K562 (cell line): ENCODE results near the gene SLC27A6. TPM values are rescaled to one million over a fixed set of nuclear protein-coding genes. Genes with fewer than 3 reads are reported as not detected.
A peak's percentile ranks its signal among the peaks of the same experiment; 100 is the strongest.

Experiments used
- ARID2 ChIP-seq: fragments of 450-650 bp; IDR thresholded peaks from 2 replicates; pipeline ENCODE4 v1.6.1; 2017; ENCODE audit warnings: antibody characterized with exemption, mild to moderate bottlenecking
- BACH1 ChIP-seq: fragments of 200-800 bp; sonication (Bioruptor generic); IDR thresholded peaks from 2 replicates; pipeline ENCODE4 v1.6.1; 2016; ENCODE audit warnings: missing genetic modification characterization, missing compliant biosample characterization
- BHLHE40 ChIP-seq: IDR thresholded peaks from 2 replicates; pipeline ENCODE4 v1.6.1; 2011; ENCODE audit warnings: low read length, improper control_type of control experiment
- CEBPG ChIP-seq, 3 experiments: fragments of 200-800 bp in 1 of 3; sonication (Bioruptor generic) in 1 of 3; sonication (generic) in 1 of 3; formaldehyde crosslinking in 1 of 3; IDR thresholded peaks in 2 of 3; conservative IDR thresholded peaks in 1 of 3; 2 replicates each; pipeline versions ENCODE4 v1.6.1 to v1.8.0; 2016 to 2022; ENCODE audit warnings: missing compliant biosample characterization in 2 of 3, missing genetic modification characterization in 2 of 3, mild to moderate bottlenecking in 1 of 3, missing genetic modification reagents in 1 of 3
- COPS2 ChIP-seq: fragments of 450-650 bp; conservative IDR thresholded peaks from 2 replicates; pipeline ENCODE4 v1.6.1; 2016; ENCODE audit warnings: mild to moderate bottlenecking, moderate library complexity
- CREM ChIP-seq: IDR thresholded peaks from 2 replicates; pipeline ENCODE4 v1.6.1; 2014; ENCODE audit warnings: antibody characterized with exemption, low read depth
- CXXC5 ChIP-seq: fragments of 250-450 bp; sonication (Bioruptor Pico); IDR thresholded peaks from 2 replicates; pipeline ENCODE4 v1.8.0; 2022; ENCODE audit warnings: inconsistent platforms, mild to moderate bottlenecking, moderate library complexity
- DMBX1 ChIP-seq: fragments of 250-450 bp; sonication (Bioruptor Pico); IDR thresholded peaks from 2 replicates; pipeline ENCODE4 v1.8.0; 2022; ENCODE audit warnings: inconsistent platforms, mild to moderate bottlenecking, moderate library complexity, borderline replicate concordance
- DPF2 ChIP-seq: fragments of 450-650 bp; IDR thresholded peaks from 2 replicates; pipeline ENCODE4 v1.6.1; 2016
- EP300 ChIP-seq: IDR thresholded peaks from 2 replicates; pipeline ENCODE4 v1.6.1; 2012; ENCODE audit warnings: low read length, improper control_type of control experiment
- EP400 ChIP-seq: fragments of 450-650 bp; IDR thresholded peaks from 2 replicates; pipeline ENCODE4 v1.6.1; 2017; ENCODE audit warnings: antibody characterized with exemption, mild to moderate bottlenecking, moderate library complexity
- ETV1 ChIP-seq: fragments of 450-650 bp; conservative IDR thresholded peaks from 2 replicates; pipeline ENCODE4 v1.6.1; 2016; ENCODE audit warnings: missing genetic modification characterization, control low read depth, low read depth, missing compliant biosample characterization
- FOXA1 ChIP-seq: fragments of 450-650 bp; IDR thresholded peaks from 2 replicates; pipeline ENCODE4 v1.6.1; 2016; ENCODE audit warnings: mild to moderate bottlenecking, borderline replicate concordance
- GABPB2 ChIP-seq: fragments of 250-450 bp; sonication (Bioruptor Pico); conservative IDR thresholded peaks from 2 replicates; pipeline ENCODE4 v1.5.1; 2021; ENCODE audit warnings: mild to moderate bottlenecking
- HDGF ChIP-seq: fragments of 450-650 bp; IDR thresholded peaks from 2 replicates; pipeline ENCODE4 v1.6.1; 2016
- MAZ ChIP-seq, 2 experiments: fragments of 450-650 bp in 1 of 2; sonication (generic) in 1 of 2; formaldehyde crosslinking; IDR thresholded peaks in 1 of 2; conservative IDR thresholded peaks in 1 of 2; 2 replicates each; pipeline versions ENCODE4 v1.4.0 to v1.5.0; 2020; ENCODE audit warnings: mild to moderate bottlenecking in 1 of 2, missing genetic modification reagents in 1 of 2
- MYC ChIP-seq, 2 experiments: fragments of 250-450 bp in 1 of 2; sonication (Bioruptor Pico) in 1 of 2; IDR thresholded peaks; 2 replicates each; pipeline versions ENCODE4 v1.5.1 to v1.6.1; 2012 to 2021; ENCODE audit warnings: low read depth in 2 of 2, borderline replicate concordance in 1 of 2, improper control_type of control experiment in 1 of 2, low read length in 1 of 2, mild to moderate bottlenecking in 1 of 2, moderate library complexity in 1 of 2
- NR0B1 ChIP-seq: fragments of 450-650 bp; IDR thresholded peaks from one replicate; pipeline ENCODE4 v1.6.1; 2018; ENCODE audit warnings: mild to moderate bottlenecking, moderate library complexity; ENCODE audit not compliant: partially characterized antibody
- POLR2H ChIP-seq: IDR thresholded peaks from 2 replicates; pipeline ENCODE4 v1.6.1; 2016; ENCODE audit warnings: missing genetic modification characterization, low read depth, mild to moderate bottlenecking, control low read depth, missing compliant biosample characterization, moderate library complexity
- SMARCA4 ChIP-seq: fragments of 450-650 bp; IDR thresholded peaks from 2 replicates; pipeline ENCODE4 v1.6.1; 2016
- SNRNP70 ChIP-seq: fragments of 200-400 bp; formaldehyde crosslinking; optimal IDR thresholded peaks from 2 replicates; pipeline ENCODE3; 2017; ENCODE audit warnings: low read depth, low read length
- TRIM28 ChIP-seq: fragments of 450-650 bp; IDR thresholded peaks from 2 replicates; pipeline ENCODE4 v1.6.1; 2017
- ZFP1 ChIP-seq: fragments of 450-650 bp; formaldehyde crosslinking; IDR thresholded peaks from 2 replicates; pipeline ENCODE4 v1.4.0; 2020; ENCODE audit warnings: mild to moderate bottlenecking, mixed read lengths
- ZNF644 ChIP-seq: fragments of 200-800 bp; sonication (Bioruptor generic); IDR thresholded peaks from 2 replicates; pipeline ENCODE4 v1.6.1; 2016; ENCODE audit warnings: low read depth, missing genetic modification characterization, missing compliant biosample characterization
- ZNF740 ChIP-seq, 3 experiments: fragments of 200-800 bp in 1 of 3; sonication (Bioruptor generic) in 1 of 3; sonication (generic) in 1 of 3; formaldehyde crosslinking in 1 of 3; IDR thresholded peaks; 2 replicates each; pipeline versions ENCODE4 v1.6.1 to v1.8.0; 2016 to 2022; ENCODE audit warnings: mild to moderate bottlenecking in 2 of 3, missing compliant biosample characterization in 2 of 3, missing genetic modification characterization in 2 of 3, missing genetic modification reagents in 1 of 3
- polyA plus RNA-seq, 8 experiments: library from polyadenylated mRNA; depleted of rRNA in 4 of 8; stranded (reverse) in 5 of 8; unstranded in 3 of 8; fragments of >200 nt; fragmentation: Nextera tagmentation in 2 of 8; fragmentation: Illumina TruSeq in 1 of 8; extraction: Ambion mirVana in 2 of 8; extraction: Trizol in 1 of 8; gene quantifications; 2 replicates each; pipeline versions ENCODE4 v1.2.1 to v1.2.3, GENCODE V29; 2011 to 2014; ENCODE audit warnings: inconsistent platforms in 1 of 8, missing spikeins in 1 of 8
- total RNA-seq, 7 experiments: library from RNA; depleted of rRNA in 6 of 7; stranded (reverse); fragments of >200 nt in 6 of 7; fragmentation: Illumina TruSeq in 2 of 7; extraction: Trizol in 2 of 7; gene quantifications; 2 replicates each; pipeline versions ENCODE4 v1.2.1 to v1.2.3, GENCODE V29; 2011 to 2021; ENCODE audit warnings: low replicate concordance in 1 of 7

SLC27A6 gene
- total and polyA plus RNA-seq, 9 of the 15 experiments (the other 6 are each of a cell fraction or from before 2014, with no cell fraction given) = 0.56 to 1.9 (median 1.2) TPM

DNA sequence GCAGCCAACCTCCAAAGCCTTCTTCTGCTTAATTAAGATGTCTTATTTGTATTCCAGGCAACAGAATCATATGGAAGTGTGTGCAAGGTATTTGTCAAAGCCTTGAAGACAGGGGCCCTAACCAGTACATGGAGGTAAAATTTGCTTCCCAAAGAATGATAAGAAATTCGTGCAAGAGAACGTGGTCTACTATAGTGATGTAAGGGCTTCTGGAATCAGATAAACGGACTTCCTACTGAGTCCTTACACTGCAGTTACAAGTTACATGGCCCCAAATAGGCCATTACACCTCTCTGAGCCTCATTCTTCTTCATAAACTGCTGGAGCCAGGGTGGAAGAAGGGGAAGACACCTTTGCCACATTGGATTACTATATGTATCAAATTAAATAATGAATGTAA lies 113.4 kb downstream of the SLC27A6 start (continued):
- TF ChIP-seq NR0B1 = no peak
- TF ChIP-seq CREM = no peak
- TF ChIP-seq HDGF = no peak
- peak; percentile 65; the same call in 1 of the 2 replicates for TF ChIP-seq MYC (IDR thresholded peaks at IDR 0.05; ENCODE audit: low read depth, low read length)
- no peak for TF ChIP-seq MYC (CRISPR knock-in tag; IDR thresholded peaks at IDR 0.05; ENCODE audit: borderline replicate concordance, low read depth)
- TF ChIP-seq COPS2 = no peak
- peak; percentile 58; the same call in 1 of the 2 replicates for TF ChIP-seq CEBPG (CRISPR knock-in tag; IDR thresholded peaks at IDR 0.05)
- no peak for TF ChIP-seq CEBPG (tag; conservative IDR thresholded peaks at IDR 0.05 in 1 of 2, IDR thresholded peaks at IDR 0.05 in 1 of 2)
- TF ChIP-seq ZNF740 (CRISPR knock-in tag; IDR thresholded peaks at IDR 0.05) = no peak
- no peak for TF ChIP-seq ZNF740 (tag; IDR thresholded peaks at IDR 0.05)
- TF ChIP-seq SMARCA4 = peak; percentile 60; the same call in 1 of the 2 replicates
- peak; percentile 67 for TF ChIP-seq CXXC5 (CRISPR knock-in tag)
- TF ChIP-seq BHLHE40 = no peak
- TF ChIP-seq EP400 = peak; percentile 32; the same call in 1 of the 2 replicates
- peak; percentile 37; the same call in 1 of the 2 replicates for TF ChIP-seq ZNF644 (tag)
- TF ChIP-seq EP300 = peak; percentile 43; the same call in 1 of the 2 replicates
- no peak for TF ChIP-seq ARID2
- TF ChIP-seq DMBX1 (CRISPR knock-in tag) = no peak
- peak; percentile 20; the same call in 1 of the 2 replicates for TF ChIP-seq ETV1 (tag)
- TF ChIP-seq ZFP1 (CRISPR knock-in tag) = no peak
- no peak for TF ChIP-seq FOXA1
- no peak for TF ChIP-seq SNRNP70
- TF ChIP-seq BACH1 = 0 out of 2 replicates have a peak, but pooled peaks have one; percentile 9
- no peak for TF ChIP-seq GABPB2 (CRISPR knock-in tag)
- 0 out of 4 replicates have a peak, but pooled peaks of 1 of the 2 experiments have one; percentile 19 for TF ChIP-seq MAZ (CRISPR knock-in tag; conservative IDR thresholded peaks at IDR 0.05 in 1 of 2, IDR thresholded peaks at IDR 0.05 in 1 of 2)
- peak; percentile 36; the same call in 1 of the 2 replicates for TF ChIP-seq DPF2
- TF ChIP-seq POLR2H (tag) = no peak
- TF ChIP-seq TRIM28 = no peak
